ENCODE results near the gene RANBP1. TPM values are rescaled to one million over a fixed set of nuclear protein-coding genes. Genes with fewer than 3 reads are reported as not detected.

Gene RANBP1
- total RNA-seq, 4 donors from 2014 or later: 104 to 159 (median 119) TPM

- H3K4me3 ChIP-seq (ENCODE audit: low read depth, poor library complexity, severe bottlenecking): no peak overlapping the region
- no peak for TF ChIP-seq POLR2A (IDR thresholded peaks at IDR 0.05)
- TF ChIP-seq, protein P1, sequence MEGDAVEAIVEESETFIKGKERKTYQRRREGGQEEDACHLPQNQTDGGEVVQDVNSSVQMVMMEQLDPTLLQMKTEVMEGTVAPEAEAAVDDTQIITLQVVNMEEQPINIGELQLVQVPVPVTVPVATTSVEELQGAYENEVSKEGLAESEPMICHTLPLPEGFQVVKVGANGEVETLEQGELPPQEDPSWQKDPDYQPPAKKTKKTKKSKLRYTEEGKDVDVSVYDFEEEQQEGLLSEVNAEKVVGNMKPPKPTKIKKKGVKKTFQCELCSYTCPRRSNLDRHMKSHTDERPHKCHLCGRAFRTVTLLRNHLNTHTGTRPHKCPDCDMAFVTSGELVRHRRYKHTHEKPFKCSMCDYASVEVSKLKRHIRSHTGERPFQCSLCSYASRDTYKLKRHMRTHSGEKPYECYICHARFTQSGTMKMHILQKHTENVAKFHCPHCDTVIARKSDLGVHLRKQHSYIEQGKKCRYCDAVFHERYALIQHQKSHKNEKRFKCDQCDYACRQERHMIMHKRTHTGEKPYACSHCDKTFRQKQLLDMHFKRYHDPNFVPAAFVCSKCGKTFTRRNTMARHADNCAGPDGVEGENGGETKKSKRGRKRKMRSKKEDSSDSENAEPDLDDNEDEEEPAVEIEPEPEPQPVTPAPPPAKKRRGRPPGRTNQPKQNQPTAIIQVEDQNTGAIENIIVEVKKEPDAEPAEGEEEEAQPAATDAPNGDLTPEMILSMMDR (IDR thresholded peaks at IDR 0.05): no peak
- intact Hi-C loops (cut with DNase I; ENCODE audit: low total_unique reads): no loop called here
- DNase-seq (ENCODE audit: low spot score in 2 of 2): no peak
- WGBS, 2 donors: 66 to 77% methylated on average over 18 to 19 of the region's 19 CpGs
These were observed 59.1 kb downstream of the RANBP1 start for GRCh38 chr22:20174785-20175596.

GRCh38 chr22:20175597-20175900 is 59.6 kb downstream of the RANBP1 start:
- 55 to 59% methylated on average over 12 of the region's 12 CpGs for WGBS, 2 donors
- TF ChIP-seq, protein P1 (IDR thresholded peaks at IDR 0.05): no peak
- TF ChIP-seq POLR2A (IDR thresholded peaks at IDR 0.05): no peak
- DNase-seq (ENCODE audit: low spot score in 2 of 2): no peak
- H3K4me3 ChIP-seq (ENCODE audit: low read depth, poor library complexity, severe bottlenecking): no peak overlapping the region
- intact Hi-C loops (cut with DNase I; ENCODE audit: low total_unique reads): no loop called here

GRCh38 chr22:20176421-20177085 is 60.6 kb downstream of the RANBP1 start:
- TF ChIP-seq POLR2A (IDR thresholded peaks at IDR 0.05): no peak
- TF ChIP-seq, protein P1 (IDR thresholded peaks at IDR 0.05): no peak
- intact Hi-C loops (cut with DNase I; ENCODE audit: low total_unique reads): no loop called here
- H3K4me3 ChIP-seq (ENCODE audit: low read depth, poor library complexity, severe bottlenecking): no peak overlapping the region
- DNase-seq (ENCODE audit: low spot score in 2 of 2): no peak
- 70 to 73% methylated on average over 16 to 17 of the region's 17 CpGs for WGBS, 2 donors

MicroRNAs encoded within 50 kb of the gene (microRNA counts, 767-probe panel; counts per million panel counts)
- 0 to 358 counts per million in 2 donors for microRNA hsa-miR-1306-3p

Small RNAs within 50 kb of the gene (microRNA-seq; reads per million reads assigned to microRNA genes)
- gene MIR6816 (ENCODE audit: borderline number of aligned reads in 1 of 2, borderline replicate concordance in 2 of 2): 0 to 0.68 reads per million in 2 donors

Other genes starting within 250 kb of the RANBP1 start
- gene COMT, start 174.3 kb upstream of the RANBP1 start, total RNA-seq: 100 to 1,000 TPM; 224 to 306 (median 272) TPM
- 10 to 100 TPM; 10.9 to 16.8 (median 15.2) TPM for gene TXNRD2, start 174.3 kb upstream of the RANBP1 start, total RNA-seq
- 10 to 100 TPM; 25.2 to 53.7 (median 38.1) TPM for gene ARVCF, start 99.3 kb upstream of the RANBP1 start, total RNA-seq
- gene TANGO2, start 95.0 kb upstream of the RANBP1 start, total RNA-seq: 10 to 100 TPM; 12.4 to 36.1 (median 19.8) TPM
- 10 to 100 TPM; 14.8 to 28.2 (median 21.8) TPM for gene DGCR8, start 35.9 kb upstream of the RANBP1 start, total RNA-seq
- gene TRMT2A, start 1.1 kb downstream of the RANBP1 start, total RNA-seq: 10 to 100 TPM; 41.6 to 97.5 (median 52.8) TPM
- 10 to 100 TPM; 17.8 to 30.0 (median 26.1) TPM for gene ZDHHC8, start 15.7 kb downstream of the RANBP1 start, total RNA-seq
- 1 to 10 TPM in 2 of 4 donors, under 1 TPM in 1, not detected in 1; 0.16 to 2.1 (median 1.7) TPM for gene CCDC188, start 35.0 kb downstream of the RANBP1 start, total RNA-seq
- gene RTN4R, start 152.2 kb downstream of the RANBP1 start, total RNA-seq: 10 to 100 TPM in 3 of 4 donors, 1 to 10 TPM in 1; 9.1 to 15.7 (median 12.9) TPM
- gene DGCR6L, start 204.0 kb downstream of the RANBP1 start, total RNA-seq: 10 to 100 TPM; 56.2 to 81.0 (median 79.3) TPM